DMS 273 (cell line): ENCODE results near the gene KLRC4.
"Not testable (repeated sequence)": the region's sequence is repeated elsewhere in the genome, so short reads cannot be mapped to it uniquely, and the experiment has no call there.

Experiments
- DNase-seq: peaks from one replicate; lab custom pipeline; 2025; ENCODE audit not compliant: unreplicated experiment; lab: John Stamatoyannopoulos, UW

KLRC4 gene

DNA sequence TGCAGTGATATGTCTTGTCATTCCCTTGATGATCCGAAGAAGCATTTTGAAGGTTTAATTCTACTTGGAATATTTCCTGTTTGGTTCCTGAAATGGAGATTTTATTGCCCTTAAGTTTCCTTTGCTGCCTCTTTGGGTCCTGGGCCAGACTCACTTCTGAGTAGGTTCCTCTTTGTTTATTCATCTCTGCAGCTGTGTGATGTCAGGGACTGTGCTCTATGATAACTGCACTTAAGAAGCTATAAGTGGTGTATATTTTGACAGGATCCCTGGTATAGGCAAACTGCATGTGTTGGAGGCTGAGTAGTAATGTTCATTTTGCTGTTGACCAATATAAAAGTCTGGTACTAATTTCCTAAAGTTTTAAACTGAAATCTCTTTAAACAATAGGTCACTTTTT, at the start of gene KLRC4:
Gene KLRC4, minus strand, starts transcription at position 366 of the 400 bp plus-strand sequence. Its CDS starts 182 bp downstream, at position 184.
- no peak for DNase-seq

- DNase-seq, result no peak
Measured at GRCh38 chr12:10457760-10458159, 48.2 kb upstream of the KLRC4 start.

GRCh38 chr12:10456856-10457255, 47.3 kb upstream of the KLRC4 start:
- no peak for DNase-seq

DNA sequence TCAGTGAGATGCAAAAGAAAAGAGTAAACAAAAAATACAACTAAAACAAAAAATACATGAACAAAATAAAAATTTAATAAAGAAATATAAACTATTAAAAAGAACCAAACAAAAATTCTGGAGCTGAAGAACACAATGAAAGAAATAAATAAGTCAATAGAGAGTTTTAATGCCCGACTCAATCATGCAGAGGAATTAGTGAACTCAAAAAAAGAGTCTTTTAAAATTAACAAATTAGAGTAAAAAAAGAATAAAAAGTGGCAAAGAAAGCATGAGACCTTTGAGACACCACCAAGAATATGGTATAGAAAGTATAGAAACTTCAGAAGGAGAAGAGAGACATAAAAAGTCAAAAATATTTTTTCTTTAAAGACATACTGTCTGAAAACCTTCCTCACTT, 46.2 kb upstream of the KLRC4 start:
- DNase-seq, result no peak

- DNase-seq, result no peak
Measured at GRCh38 chr12:10454531-10454930, 45.0 kb upstream of the KLRC4 start.

DNA sequence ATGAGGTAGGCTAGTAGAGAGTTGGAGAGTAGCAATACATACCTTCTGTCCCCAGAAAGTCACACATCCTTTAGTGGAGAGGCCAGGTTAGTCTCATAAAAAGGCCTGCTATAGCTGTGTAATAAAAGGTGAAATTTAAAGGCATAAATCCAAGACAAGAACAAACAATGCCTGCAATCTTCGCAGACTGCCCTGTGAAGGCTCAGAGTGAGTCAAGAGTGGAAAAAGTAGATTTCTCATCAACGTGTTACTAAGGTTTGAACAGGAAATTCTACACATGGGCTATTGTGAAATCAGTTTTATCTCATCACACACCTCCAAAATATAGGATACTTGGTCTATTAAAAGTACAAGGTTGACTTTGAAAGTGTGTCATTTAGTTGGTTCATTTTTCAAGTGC, 43.6 kb upstream of the KLRC4 start, which contains the start of gene KLRC1:
Gene KLRC1, minus strand, starts transcription at position 222 of the 400 bp plus-strand sequence. CDS start 2,221 bp downstream, outside the sequence.
- no peak for DNase-seq

GRCh38 chr12:10448236-10448635, 38.7 kb upstream of the KLRC4 start:
- DNase-seq, result no peak

- not testable (repeated sequence) for DNase-seq
Measured at GRCh38 chr12:10446052-10446451, 36.5 kb upstream of the KLRC4 start.

DNA sequence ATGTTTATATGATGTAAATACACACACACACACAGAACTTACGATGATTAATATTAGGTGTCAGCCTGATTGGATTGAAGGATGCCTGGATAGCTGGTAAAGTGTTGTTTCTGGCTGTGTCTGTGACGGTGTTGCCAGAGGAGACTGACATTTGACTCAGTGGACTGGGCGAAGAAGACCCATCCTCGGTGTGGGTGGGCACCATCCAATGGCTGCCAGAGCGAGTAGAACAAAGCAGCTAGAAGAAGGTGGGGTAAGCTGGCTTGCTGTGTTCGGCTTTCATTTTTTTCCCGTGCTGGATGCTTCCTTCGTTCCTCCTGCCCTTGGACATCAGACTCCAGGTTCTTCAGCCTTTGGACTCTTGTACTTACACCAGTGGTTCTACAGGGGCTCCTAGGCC, 31.6 kb upstream of the KLRC4 start:
- not testable (repeated sequence) for DNase-seq

DNA sequence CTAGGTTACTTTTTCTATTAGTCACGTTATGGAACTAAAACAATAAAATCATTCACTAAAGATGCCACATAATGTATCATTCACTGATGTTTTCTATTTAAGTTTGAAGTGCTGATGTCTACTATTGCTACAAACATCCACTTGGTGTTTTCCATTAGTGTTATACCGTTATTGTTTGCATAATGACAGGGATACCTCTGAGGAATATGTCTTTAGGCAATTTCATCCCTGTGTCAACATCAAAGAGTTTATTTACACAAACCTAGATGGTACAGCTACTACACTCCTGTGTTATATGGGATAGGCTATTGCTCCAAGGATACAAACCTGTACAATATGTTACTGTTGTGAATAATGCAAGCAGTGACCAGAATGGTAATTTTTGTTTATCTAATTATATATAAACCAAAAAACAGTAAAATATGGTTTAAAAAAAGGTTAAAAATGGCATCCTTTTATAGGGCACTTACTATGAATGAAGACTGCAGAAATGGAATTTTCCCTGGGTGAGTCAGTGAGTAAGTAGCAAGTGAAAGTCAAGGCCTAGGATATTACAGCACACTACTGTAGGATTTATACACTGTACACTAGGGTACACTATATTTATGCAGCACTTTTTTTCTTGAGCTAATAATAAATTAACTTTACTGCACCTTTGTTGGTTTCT, 30.2 kb upstream of the KLRC4 start:
- DNase-seq, result not testable (repeated sequence)

- DNase-seq, result not testable (repeated sequence)
Measured at GRCh38 chr12:10437601-10438000, 28.0 kb upstream of the KLRC4 start.

- DNase-seq, result not testable (repeated sequence)
Measured at GRCh38 chr12:10435816-10436215, 26.3 kb upstream of the KLRC4 start, which contains the start of gene KLRC2. TSS of gene KLRC2 (minus strand) at chr12:10436010. CDS start at chr12:10435986, 24 bp downstream.

GRCh38 chr12:10430623-10431022, 21.1 kb upstream of the KLRC4 start:
- not testable (repeated sequence) for DNase-seq

DNA sequence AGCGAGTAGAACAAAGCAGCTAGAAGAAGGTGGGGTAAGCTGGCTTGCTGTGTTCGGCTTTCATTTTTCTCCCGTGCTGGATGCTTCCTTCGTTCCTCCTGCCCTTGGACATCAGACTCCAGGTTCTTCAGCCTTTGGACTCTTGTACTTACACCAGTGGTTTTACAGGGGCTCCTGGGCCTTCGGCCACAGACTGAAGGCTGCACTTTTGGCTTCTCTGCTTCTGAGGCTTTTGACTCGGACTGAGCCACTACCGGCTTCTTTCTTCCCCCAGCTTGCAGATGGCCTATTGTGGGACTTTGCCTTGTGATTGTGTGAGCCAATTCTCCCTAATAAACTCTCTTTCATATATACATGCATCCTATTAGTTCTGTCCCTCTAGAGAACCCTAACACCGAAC, 16.4 kb upstream of the KLRC4 start:
- not testable (repeated sequence) for DNase-seq

- DNase-seq, result not testable (repeated sequence)
Measured at GRCh38 chr12:10424260-10424899, 14.8 kb upstream of the KLRC4 start.

DNA sequence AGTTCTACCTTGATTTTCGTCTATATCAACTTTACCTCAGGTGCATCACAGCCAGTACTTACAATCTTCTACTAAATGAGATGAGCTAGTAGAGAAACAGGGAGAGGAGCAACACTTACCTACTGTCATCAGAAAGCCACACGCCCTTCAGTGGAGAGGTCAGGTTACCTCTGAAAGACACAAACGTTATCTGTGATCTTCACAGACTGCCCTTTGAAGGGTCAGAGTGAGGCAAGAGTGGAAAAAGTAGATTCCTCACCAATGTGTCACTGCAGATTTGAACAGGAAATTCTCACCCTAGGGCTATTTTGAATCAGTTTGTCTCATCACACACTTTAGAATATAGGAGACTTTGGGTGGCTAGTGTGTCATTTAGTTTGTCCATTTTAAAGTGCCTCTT, 12.6 kb upstream of the KLRC4 start:
- not testable (repeated sequence) for DNase-seq

DNA sequence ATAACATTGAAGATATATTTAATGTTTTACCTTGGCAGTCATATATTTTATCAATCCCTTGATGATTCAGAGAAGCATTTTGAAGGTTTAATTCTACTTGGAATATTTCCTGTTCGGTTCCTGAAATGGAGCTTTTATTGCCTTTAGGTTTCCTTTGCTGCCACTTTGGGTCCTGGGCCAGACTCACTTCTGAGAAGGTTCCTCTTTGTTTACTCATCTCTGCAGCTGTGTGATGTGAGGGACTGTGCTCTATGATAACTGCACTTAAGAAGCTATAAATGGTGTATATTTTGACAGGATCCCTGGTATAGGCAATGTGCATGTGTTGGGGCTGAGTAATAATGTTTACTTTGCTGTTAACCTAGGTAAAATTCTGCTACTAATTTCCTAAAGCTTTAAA, 10.8 kb upstream of the KLRC4 start, which contains the start of gene KLRC3:
Gene KLRC3, minus strand, starts transcription at position 262 of the 400 bp plus-strand sequence. Its CDS starts 45 bp downstream, at position 217.
- not testable (repeated sequence) for DNase-seq

DNA sequence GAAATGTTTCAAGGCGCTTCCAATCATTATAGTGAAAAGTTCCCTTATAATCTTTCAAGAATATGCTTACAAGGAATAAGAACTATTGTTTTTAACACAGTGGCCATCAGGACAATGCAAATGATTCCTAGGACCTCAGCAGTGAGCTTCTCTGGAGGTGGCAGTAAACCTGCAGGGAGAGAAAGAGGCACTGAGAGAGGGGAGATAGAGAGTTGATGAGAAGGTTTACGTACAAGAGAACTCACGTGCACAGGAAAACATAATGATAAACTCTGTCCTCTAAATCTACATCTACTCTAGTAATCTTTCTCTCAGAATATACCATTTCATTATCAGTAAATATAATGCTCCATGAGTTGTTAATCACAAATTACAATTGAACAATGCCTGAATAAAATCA, 715 bp downstream of the KLRC4 start:
- no peak for DNase-seq

- DNase-seq, result no peak
Measured at GRCh38 chr12:10406725-10407124, 2.8 kb downstream of the KLRC4 start.

DNA sequence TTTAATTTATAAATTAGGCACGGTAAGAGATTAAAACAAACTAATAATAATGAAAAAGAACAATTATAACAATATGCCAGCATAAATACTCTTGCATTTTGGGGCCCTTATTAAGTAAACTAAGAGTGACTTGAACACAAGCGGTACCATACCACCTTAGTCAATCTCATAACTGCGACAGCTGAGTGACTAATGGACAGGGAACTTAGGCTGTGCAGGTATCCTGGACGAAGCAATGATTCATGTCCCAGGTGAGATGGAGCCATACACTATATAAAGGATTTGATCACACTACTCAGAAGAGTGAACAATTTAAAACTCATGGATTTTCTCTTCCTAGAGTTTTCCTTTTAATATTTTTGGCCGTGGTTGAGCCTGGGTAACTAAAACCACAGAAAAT, 4.3 kb downstream of the KLRC4 start:
- DNase-seq, result no peak

DNA sequence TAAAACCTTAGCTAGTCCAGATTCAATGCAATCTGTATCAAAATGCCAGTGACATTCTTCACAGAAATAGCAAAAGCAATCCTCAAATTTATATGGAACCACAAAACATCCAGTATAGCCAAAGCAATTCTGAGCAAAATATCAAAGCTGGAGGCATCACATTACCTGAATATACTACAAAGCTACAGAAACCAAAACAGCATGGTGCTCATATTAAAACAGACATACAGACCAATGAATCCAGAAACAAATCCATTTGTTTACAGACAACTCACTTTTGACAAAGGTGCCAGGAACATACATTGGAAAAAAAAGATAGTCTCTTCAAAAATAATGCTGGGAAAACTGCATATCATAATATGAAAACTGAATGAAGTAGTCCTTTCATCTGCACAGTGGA, 4.8 kb downstream of the KLRC4 start:
- DNase-seq, result no peak

DNA sequence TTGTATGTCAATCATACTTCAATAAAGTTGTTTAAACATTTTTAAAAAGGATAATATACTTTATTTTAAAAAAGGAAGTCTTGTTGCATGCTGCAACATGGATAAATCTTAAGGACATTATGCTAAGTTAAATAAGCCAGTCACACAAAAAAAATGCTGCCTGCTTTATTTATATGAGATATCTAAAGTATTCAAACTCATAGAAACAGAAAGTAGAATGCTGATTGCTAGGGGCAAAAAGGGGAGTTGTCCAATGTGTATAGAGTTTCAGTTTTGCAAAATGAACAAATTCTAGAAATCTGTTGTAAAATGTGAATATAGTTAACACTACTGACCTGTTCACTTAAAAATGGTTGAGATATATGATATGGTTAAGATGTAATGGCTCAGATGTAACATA, 8.7 kb downstream of the KLRC4 start:
- DNase-seq, result no peak
